Upper lobe of left lung (tissue), 4 donors: ENCODE results near the gene RPA4.

ENCODE experiments used
- CTCF ChIP-seq, 6 experiments: fragments of 450-650 bp in 4 of 6; fragments of 200-600 bp in 2 of 6; sonication (generic) in 2 of 6; IDR thresholded peaks; one replicate each; pipeline ENCODE4 v1.5.1; 2016 to 2019; ENCODE audit warnings: antibody characterized with exemption in 6 of 6
- EP300 ChIP-seq, 4 donors: sonication (generic); formaldehyde crosslinking; IDR thresholded peaks; one replicate each; pipeline ENCODE4 v1.5.1; 2017; ENCODE audit warnings: antibody characterized with exemption in 4 of 4, control low read depth in 2 of 4
- POLR2A ChIP-seq, 4 donors: fragments of 450-650 bp; IDR thresholded peaks; one replicate each; pipeline ENCODE4 v1.5.1; 2016 to 2017; ENCODE audit warnings: antibody characterized with exemption in 4 of 4, mild to moderate bottlenecking in 2 of 4
- POLR2AphosphoS5 ChIP-seq, 2 donors: sonication (generic); formaldehyde crosslinking; IDR thresholded peaks; one replicate each; pipeline ENCODE4 v1.5.1; 2017; ENCODE audit warnings: antibody characterized with exemption in 2 of 2

GRCh38 chrX:96835660-96836289 is 47.9 kb upstream of the RPA4 start:
- TF ChIP-seq CTCF (IDR thresholded peaks at IDR 0.05) (no peak), POLR2A (IDR thresholded peaks at IDR 0.05) (no peak), POLR2AphosphoS5 (IDR thresholded peaks at IDR 0.05) (no peak), EP300 (IDR thresholded peaks at IDR 0.05) (no peak)
